GM12892 (cell line): Measurements from ENCODE around the gene HNRNPF.
"Not testable (repeated sequence)": the region's sequence is repeated elsewhere in the genome, so short reads cannot be mapped to it uniquely, and the experiment has no call there.

Experiments
- DNase-seq: peaks from one replicate; pipeline ENCODE4 v3.0.0; 2011; ENCODE audit not compliant: insufficient read length
- FAIRE-seq: peaks from 2 replicates; lab custom pipeline; 2011; peaks lifted over from hg19 to GRCh38; lab: Jason Lieb, UNC
- POLR2A ChIP-seq: IDR thresholded peaks from 2 replicates; pipeline ENCODE4 v1.6.1; 2011; ENCODE audit warnings: low read depth, low read length, control low read depth
- POLR2AphosphoS5 ChIP-seq: IDR thresholded peaks from 2 replicates; pipeline ENCODE4 v1.6.1; 2011; ENCODE audit warnings: low read depth, low read length, control low read depth
- TAF1 ChIP-seq: IDR thresholded peaks from 2 replicates; pipeline ENCODE4 v1.6.1; 2011; ENCODE audit warnings: low read depth, mild to moderate bottlenecking, control low read depth, low read length, borderline replicate concordance

The HNRNPF gene

DNA sequence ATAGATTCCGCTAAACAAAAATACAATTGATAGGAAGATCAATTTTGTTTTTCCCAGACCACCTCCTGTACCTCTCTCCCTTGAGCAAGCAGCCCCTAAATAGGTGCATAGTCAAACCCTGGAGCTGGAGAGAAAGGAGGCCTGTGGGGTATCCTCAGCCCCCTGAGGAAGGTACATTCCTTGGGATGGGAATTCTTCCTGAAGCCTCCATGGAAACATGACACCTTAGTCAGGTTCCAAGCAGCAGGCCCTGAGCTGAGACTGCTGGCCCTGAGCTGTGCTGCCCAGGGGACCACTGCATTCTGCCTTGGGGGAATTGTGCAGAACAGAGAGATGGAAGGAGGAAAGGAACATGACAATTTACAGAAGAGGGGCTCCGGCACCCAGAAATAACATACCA, 7.4 kb downstream of the HNRNPF start:
- TF ChIP-seq POLR2A (no peak), POLR2AphosphoS5 (no peak), TAF1 (no peak)
- FAIRE-seq (no peak), DNase-seq (no peak)

- DNase-seq = no peak
- TF ChIP-seq POLR2AphosphoS5 = no peak
- no peak for TF ChIP-seq TAF1
- no peak for TF ChIP-seq POLR2A
- FAIRE-seq = peak; percentile 54
Measured at GRCh38 chr10:43399320-43400310, 9.4 kb downstream of the HNRNPF start.

GRCh38 chr10:43398939-43399319, 10.1 kb downstream of the HNRNPF start:
- TF ChIP-seq POLR2A (peak; percentile 8; the same call in 1 of the 2 replicates), POLR2AphosphoS5 (no peak)
- no peak for FAIRE-seq

GRCh38 chr10:43396928-43397624, 11.9 kb downstream of the HNRNPF start:
- TF ChIP-seq TAF1 = peak; percentile 79
- peak; percentile 94 for TF ChIP-seq POLR2AphosphoS5
- TF ChIP-seq POLR2A = peak; percentile 90
- FAIRE-seq = peak; percentile 65
- DNase-seq = peak; percentile 89

More at GRCh38 chr10:43398939-43399319, 10.1 kb downstream of the HNRNPF start:
- no peak for DNase-seq

DNA sequence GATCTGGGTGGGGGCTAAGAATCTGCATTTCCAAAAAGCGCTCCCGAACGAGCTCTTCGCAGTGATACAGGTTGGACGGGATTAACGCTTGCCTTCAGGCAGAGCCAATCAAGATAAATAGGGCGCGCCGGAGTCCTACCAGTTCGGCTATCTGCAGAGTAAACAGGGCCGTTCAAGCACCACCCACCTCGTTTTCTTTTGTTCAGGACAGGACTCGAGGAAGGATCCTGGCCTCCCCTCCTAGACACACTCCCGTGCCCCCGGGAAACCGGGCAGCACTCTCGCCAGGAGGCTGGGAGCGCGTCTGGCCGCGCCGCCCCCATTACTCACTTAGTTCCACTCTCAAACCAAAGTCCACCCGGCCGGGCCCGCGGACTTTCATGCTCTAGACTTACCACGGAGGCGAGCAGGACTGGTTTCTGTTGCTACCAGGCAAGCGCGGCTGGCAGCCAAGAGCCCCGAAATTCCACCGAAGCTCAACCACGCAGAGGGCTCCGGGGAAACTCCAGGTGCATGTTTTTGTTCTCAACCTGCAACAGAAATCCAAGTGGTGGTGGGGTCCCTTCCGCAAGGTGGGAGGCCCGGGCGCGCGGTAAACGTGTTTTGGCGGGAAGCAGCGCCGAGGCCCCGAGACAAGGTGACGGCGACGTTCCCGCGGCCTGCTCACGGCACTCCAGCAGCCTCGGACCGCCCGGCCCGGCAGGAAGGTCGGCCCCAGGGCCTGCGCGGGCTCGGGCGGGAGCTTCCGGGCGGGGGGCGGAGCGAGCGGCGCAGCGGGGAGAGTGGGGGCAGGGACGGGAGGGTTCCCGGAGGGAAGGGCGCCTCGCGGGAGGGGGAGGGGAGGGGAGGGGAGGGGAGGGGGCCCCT, 12.7 kb downstream of the HNRNPF start:
- FAIRE-seq (peak; percentile 77), DNase-seq (peak; percentile 86)
- TF ChIP-seq POLR2A = 0 out of 2 replicates have a peak, but pooled peaks have one; percentile 40
- no peak for TF ChIP-seq TAF1

DNA sequence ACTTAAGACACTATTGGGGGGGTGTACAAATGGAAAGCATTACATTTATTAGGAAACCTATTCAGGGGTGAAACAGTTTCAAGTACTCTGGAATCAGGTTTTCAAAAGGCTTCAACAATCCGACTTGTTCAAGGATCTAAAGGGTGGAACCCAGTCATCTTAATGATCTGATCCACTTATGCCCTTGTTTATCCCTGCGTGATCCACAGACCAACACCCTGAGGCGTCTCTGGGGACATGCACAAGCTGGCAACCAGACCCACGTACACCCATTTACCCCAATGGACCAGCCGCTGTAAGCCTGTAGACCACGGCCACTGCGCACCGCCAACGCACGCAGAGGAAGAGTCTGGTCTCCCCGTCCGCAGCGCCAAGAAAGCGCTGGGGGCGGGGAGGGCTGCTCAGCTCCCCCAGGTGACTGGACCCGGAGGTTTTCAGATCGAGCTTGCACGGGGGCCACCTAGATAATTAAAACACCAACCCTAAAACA, 13.4 kb downstream of the HNRNPF start:
- FAIRE-seq (peak; percentile 21), DNase-seq (no peak)
- TF ChIP-seq POLR2A (no peak), POLR2AphosphoS5 (no peak), TAF1 (no peak)

- no peak for DNase-seq
- FAIRE-seq = no peak
- TF ChIP-seq POLR2AphosphoS5 (no peak), POLR2A (no peak), TAF1 (no peak)
Measured at GRCh38 chr10:43394868-43395267, 14.1 kb downstream of the HNRNPF start.

DNA sequence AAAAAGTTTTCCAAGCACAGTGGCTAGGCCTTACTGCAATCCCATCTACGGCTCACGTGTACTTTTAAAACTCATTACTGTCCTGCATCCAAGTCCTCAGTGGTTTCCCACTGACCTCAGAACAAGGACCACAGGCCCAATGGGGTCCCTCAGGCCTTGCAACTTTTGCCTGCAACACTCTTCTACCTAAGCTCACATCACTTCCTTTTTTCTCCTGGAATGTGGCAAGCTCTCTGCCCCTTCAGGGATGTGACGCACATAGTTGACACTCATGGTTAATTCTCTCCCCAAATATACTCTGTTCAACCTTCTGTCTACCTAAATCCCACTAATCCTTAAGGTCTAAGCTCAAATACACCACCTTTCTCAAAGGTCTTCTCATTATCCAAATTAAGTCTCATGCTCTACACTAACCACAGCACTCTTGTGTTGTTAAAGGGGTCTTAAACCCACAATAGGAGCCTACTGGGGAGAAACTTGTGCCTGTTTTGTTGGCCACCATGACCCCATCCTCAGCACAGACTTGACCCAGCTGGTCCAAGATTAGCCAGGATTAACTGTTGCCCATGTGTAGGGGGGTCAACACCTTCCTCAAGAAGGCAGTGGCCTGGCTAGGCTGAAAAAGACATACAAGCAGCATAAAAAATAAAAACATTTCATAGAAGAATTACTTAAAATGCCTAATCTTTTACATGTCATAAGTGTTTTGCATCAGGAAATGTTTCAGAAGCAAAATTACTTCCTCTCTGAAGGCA, 15.2 kb downstream of the HNRNPF start:
- no peak for DNase-seq
- TF ChIP-seq TAF1 (no peak), POLR2AphosphoS5 (no peak)
- no peak for FAIRE-seq

GRCh38 chr10:43393186-43393585, 15.8 kb downstream of the HNRNPF start:
- DNase-seq, FAIRE-seq: not testable (repeated sequence)

- TF ChIP-seq POLR2A (no peak), POLR2AphosphoS5 (no peak; the same call in 1 of the 2 replicates), TAF1 (no peak)
- DNase-seq (no peak), FAIRE-seq (no peak)
Measured at GRCh38 chr10:43392748-43393147, 16.2 kb downstream of the HNRNPF start.
